HG02642 (cell line): ENCODE data around the gene HTR2C.
"Not testable (repeated sequence)": the region's sequence is repeated elsewhere in the genome, so short reads cannot be mapped to it uniquely, and the experiment has no call there.

Source experiments
- ATAC-seq: cut with Tn5 transposase; IDR thresholded peaks from one replicate; pipeline ENCODE4 v1.9.1; 2021; ENCODE audit warnings: mild to moderate bottlenecking; ENCODE audit not compliant: unreplicated experiment, poor library complexity

The HTR2C gene

GRCh38 chrX:114583646-114584374, at the start of gene HTR2C:
Gene HTR2C (plus strand): TSS chrX:114584086. CDS start chrX:114726937, 142,851 bp downstream.
- no peak for ATAC-seq

GRCh38 chrX:114580336-114580735, 3.5 kb upstream of the HTR2C start:
- ATAC-seq, result no peak

- no peak for ATAC-seq
Measured at GRCh38 chrX:114581528-114582263, 2.2 kb upstream of the HTR2C start.

DNA sequence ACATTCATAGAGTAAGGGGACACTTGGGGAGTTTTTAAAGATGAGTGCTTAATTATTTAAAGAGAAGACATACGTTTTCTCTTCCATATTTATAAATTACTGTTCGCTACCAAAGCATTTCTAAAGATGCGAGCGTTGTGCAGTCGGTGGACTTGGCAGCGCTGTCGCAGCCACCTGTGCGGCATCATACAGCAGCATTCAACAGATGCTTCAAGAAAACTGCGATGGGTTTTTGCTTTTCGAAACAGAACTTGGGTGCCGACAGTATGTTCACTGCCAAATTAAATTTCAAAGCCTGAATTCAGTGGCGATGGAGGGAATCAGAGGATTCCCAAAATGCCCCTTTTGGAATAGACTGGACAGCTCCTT, 1.6 kb upstream of the HTR2C start:
- ATAC-seq, result no peak

DNA sequence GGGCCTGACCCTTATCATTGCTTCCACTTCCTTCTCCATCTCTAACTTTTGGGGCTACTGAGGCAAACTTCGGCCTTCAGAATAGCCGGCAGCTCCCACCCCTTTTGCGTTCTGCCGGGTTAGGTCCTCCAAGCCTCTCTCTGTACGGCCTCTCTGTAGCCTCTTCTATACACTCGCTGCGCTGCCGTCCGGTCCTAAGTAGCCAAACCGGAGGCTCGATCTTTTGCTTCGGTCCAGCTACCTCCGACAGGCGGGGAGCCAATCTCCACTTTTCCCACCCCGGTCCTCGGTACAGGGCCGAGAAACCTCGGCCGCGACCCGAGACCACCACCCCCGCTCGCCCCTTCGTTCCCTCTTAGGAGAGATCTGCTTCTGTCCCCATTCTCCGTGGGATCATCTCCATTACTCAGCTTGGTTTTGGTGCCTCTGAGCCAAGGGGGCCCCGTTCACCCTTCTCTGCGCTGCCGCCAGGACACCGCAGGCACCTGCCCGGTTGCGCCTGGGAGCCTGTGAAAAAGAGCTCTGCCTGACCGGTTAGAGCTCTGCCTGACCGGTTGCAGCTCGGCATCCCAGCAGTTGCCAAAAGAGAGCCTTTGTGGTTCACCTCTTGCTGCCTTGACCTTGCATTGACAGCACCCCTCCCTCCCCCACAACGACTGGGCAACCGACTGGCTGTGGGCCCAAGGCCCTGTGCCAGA, 1.0 kb upstream of the HTR2C start:
- ATAC-seq, result no peak

- no peak for ATAC-seq
Measured at GRCh38 chrX:114584375-114584943, 573 bp downstream of the HTR2C start.

- no peak for ATAC-seq
Measured at GRCh38 chrX:114584983-114585842, 1.3 kb downstream of the HTR2C start.

DNA sequence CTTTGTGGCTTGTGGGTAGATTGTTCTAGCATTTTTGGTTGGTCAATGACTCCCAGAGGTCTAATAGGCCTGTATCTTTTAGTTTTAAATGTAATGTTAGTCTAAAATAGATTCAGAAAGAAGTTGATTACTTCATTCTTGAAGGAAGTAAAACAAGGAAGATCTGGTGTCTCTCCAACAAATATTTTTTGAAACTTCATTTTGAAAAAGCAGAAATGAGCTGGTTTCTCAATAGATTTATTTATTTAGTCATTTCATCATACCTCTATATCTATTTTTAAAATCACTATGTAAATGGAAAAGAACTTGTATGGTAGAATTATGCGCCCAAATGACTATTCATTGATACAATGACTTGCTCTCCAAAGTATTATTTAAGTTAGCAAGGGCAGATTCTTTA, 7.2 kb downstream of the HTR2C start:
- no peak for ATAC-seq

GRCh38 chrX:114599305-114599704, 15.4 kb downstream of the HTR2C start:
- no peak for ATAC-seq

DNA sequence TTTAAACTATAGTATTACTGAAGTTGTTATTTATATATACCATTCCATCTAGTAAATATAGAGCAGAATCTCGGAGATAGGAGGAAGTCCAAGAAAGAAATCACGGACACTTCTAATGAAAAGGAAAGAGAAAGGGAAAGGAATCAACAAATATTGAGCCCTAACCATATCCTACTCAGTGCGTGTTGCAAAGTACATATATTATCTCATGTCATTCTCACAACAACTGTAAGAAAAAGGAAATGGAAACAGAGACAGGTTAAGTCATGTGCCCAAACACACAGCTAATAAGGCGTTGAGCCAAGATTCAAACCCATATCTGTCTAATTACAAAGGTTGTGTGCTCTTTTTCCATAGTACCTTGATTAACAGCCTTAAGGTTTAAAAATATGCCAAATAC, 16.0 kb downstream of the HTR2C start:
- no peak for ATAC-seq

- not testable (repeated sequence) for ATAC-seq
Measured at GRCh38 chrX:114606619-114607018, 22.7 kb downstream of the HTR2C start.

- ATAC-seq, result peak; percentile 65
Measured at GRCh38 chrX:114611018-114611619, 27.2 kb downstream of the HTR2C start.

DNA sequence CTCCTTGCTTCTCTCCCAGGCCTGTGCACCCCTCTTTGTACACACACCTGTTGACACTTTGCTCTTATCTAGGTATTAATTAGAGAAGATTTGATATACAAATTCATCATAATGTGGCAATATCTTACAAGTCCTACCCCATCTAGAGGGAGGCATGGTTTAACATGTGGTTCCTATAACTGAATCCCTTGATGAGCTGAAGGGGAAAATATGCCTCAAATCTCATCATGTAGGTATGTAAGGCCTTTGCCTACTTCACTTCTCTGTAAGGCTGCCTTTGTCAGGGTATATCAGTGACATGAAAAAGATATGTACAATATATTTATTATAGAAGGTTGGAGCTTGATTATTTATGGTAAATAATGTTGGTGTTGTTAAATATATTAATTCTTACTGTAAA, 31.9 kb downstream of the HTR2C start:
- no peak for ATAC-seq

- ATAC-seq, result peak; percentile 61
Measured at GRCh38 chrX:114619874-114620273, 36.0 kb downstream of the HTR2C start.

GRCh38 chrX:114626323-114626722, 42.4 kb downstream of the HTR2C start:
- ATAC-seq, result no peak

GRCh38 chrX:114635986-114636385, 52.1 kb downstream of the HTR2C start:
- no peak for ATAC-seq

DNA sequence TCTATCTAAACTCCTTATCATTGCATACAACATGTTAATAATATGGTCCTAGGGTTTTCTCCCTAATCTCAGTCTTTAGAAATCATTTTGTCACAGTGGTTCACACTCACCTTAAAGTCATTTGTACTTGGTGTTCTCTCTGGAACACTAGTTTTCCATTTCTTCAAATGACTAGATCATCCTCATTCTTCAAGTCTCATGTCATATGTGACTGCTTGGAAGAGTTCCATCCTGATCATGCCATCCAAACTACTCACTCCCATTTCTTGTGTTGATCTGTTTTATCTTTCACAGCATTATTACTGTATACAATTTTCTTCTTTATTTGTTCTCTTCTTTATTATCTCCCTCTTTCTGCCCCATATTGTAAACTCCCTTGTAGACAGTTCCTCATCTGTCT, 66.5 kb downstream of the HTR2C start:
- ATAC-seq, result no peak

DNA sequence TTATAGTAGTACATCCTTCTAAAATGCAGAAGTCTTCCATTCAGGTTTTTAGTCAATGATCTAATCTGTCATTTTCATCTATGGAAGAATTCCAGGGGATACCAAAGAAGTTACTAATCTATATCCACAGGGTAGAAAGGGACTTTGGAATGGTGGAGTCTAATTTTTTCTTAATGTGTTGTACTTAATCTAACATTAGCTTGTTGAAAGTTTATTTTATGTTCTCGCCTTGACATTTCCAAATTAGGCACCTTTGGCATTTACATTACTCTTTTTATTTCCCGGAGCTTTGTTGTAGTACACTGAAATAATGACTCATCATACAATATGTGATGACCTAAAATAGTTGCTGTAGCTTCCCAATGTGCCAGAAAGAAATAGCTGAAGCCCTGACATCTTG, 91.5 kb downstream of the HTR2C start:
- ATAC-seq, result no peak

- not testable (repeated sequence) for ATAC-seq
Measured at GRCh38 chrX:114700533-114700932, 116.6 kb downstream of the HTR2C start.

DNA sequence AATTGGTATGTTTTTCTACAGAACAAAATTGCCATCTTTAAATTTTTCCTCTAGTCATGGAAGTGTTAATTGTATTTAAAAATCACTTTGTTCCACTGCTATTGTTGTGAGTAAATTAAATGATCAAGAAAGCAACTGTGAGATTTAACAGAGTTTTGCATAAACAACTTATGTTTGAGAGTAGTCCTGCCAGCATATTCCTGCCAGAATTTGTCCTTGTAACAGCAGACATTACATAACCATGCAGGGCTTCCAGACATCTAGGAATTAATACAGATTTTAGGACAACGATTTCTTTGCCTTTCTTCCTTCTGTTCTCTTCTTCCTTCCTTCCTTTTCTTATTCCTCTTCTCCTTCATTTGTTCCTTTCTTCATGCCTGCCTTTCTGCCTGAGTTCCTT, 125.5 kb downstream of the HTR2C start:
- no peak for ATAC-seq
